Skeletal muscle tissue (tissue), 4 donors: ENCODE measurements around the gene DIS3L2. TPM values are rescaled to one million over a fixed set of nuclear protein-coding genes. Genes with fewer than 3 reads are reported as not detected.

Experiments used
- H3K27ac ChIP-seq: one replicate; pipeline ENCODE4 v1.7.0; 2013; ENCODE audit warnings: mild to moderate bottlenecking, low read depth, low read length, inconsistent platforms
- H3K27me3 ChIP-seq, 3 donors: one replicate each; pipeline ENCODE4 v1.7.0; 2013; ENCODE audit warnings: low read length in 3 of 3; ENCODE audit not compliant: control insufficient read depth in 3 of 3, insufficient read depth in 3 of 3
- H3K36me3 ChIP-seq, 3 donors: one replicate each; pipeline ENCODE4 v1.7.0; 2013; ENCODE audit warnings: low read length in 3 of 3; ENCODE audit not compliant: control insufficient read depth in 3 of 3, insufficient read depth in 3 of 3
- H3K4me1 ChIP-seq, 3 donors: one replicate each; pipeline ENCODE4 v1.7.0; 2013; ENCODE audit warnings: low read length in 3 of 3, mild to moderate bottlenecking in 3 of 3; ENCODE audit not compliant: control insufficient read depth in 3 of 3, insufficient read depth in 3 of 3
- H3K4me3 ChIP-seq, 3 donors: one replicate each; pipeline ENCODE4 v1.7.0; 2013; ENCODE audit warnings: low read length in 3 of 3
- H3K9ac ChIP-seq, 3 donors: one replicate each; pipeline ENCODE4 v1.7.0; 2013; ENCODE audit warnings: low read length in 3 of 3, mild to moderate bottlenecking in 3 of 3, moderate library complexity in 2 of 3, low read depth in 1 of 3
- H3K9me3 ChIP-seq, 3 donors: one replicate each; pipeline ENCODE4 v1.7.0; 2013; ENCODE audit warnings: low read length in 3 of 3; ENCODE audit not compliant: control insufficient read depth in 3 of 3
- total RNA-seq: library from RNA; depleted of rRNA; stranded (reverse); fragments of >200 nt; gene quantifications from one replicate; pipeline ENCODE4 v1.2.3, GENCODE V29; 2014
- donor health status: Osteomylitis.

Gene DIS3L2
- total RNA-seq, 1 donor from 2014 or later, result 24.0 TPM

GRCh38 chr2:232183279-232183678 lies 221.8 kb downstream of the DIS3L2 start:
- Histone ChIP-seq H3K36me3 (no peaks in the 10 kb centered on the region), H3K4me1 (no peaks in the 10 kb centered on the region), H3K4me3 (no peak overlapping the region), H3K27me3 (no peaks in the 10 kb centered on the region), H3K9me3 (no peaks in the 10 kb centered on the region), H3K27ac (no peak overlapping the region), H3K9ac (no peak overlapping the region)

DNA sequence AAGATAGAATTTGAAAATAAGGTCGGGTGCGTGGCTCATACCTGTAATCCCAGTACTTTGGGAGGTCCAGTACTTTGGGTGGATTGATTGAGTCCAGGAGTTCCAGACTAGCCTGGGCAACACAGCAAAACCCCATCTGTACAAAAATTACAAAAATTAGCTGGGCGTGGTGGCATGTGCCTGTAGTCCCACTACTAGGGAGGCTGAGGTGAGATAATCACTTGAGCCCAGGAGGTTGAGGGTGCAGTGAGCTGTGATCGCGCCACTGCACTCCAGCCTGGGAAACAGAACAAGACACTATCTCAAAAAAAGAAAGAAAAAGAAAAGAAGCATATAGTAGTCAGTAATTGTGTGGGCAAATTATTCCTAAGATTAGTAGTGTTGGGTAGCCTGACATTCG lies 222.8 kb downstream of the DIS3L2 start:
- no peak overlapping the region for H3K4me3 ChIP-seq
- H3K27me3 ChIP-seq, result no peaks in the 10 kb centered on the region
- no peaks in the 10 kb centered on the region for H3K9me3 ChIP-seq
- no peak overlapping the region for H3K27ac ChIP-seq
- no peak overlapping the region for H3K9ac ChIP-seq
- no peaks in the 10 kb centered on the region for H3K36me3 ChIP-seq
- H3K4me1 ChIP-seq, result no peaks in the 10 kb centered on the region

DNA sequence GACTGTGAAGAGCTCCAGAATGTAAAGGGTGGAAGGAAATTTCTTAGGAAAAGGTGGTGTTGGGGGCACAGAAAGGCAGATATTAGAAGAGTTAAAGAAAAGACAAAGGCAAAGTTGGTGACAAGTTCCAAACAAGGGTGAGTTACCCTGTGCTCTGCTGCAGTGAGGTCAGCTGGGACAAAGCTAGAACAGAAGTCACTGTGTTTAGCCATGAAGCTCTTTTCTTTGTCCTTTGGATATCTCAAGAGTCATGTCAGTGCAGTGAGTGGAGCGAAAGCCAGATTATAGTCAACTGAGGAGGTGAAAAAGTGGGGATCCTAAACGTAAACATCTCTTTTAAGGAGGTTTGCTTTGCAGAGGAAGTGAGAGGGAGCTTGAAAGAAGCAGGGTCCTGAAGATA lies 229.3 kb downstream of the DIS3L2 start:
- Histone ChIP-seq H3K27me3 (no peaks in the 10 kb centered on the region), H3K4me3 (no peak overlapping the region), H3K4me1 (no peaks in the 10 kb centered on the region)

GRCh38 chr2:232195487-232195886 lies 234.0 kb downstream of the DIS3L2 start:
- no peak overlapping the region for H3K27ac ChIP-seq
- H3K36me3 ChIP-seq, result no peaks in the 10 kb centered on the region
- no peaks in the 10 kb centered on the region for H3K4me1 ChIP-seq
- no peak overlapping the region for H3K4me3 ChIP-seq
- H3K27me3 ChIP-seq, result no peaks in the 10 kb centered on the region
- no peak overlapping the region for H3K9ac ChIP-seq
- peaks cover 0 to 8% (median 0%) of the 10 kb centered on the region in 3 donors for H3K9me3 ChIP-seq

More for the DNA sequence above, 229.3 kb downstream of the DIS3L2 start:
- Histone ChIP-seq H3K27ac (no peak overlapping the region), H3K9me3 (peaks cover 0 to 8% (median 0%) of the 10 kb centered on the region in 3 donors), H3K9ac (no peak overlapping the region), H3K36me3 (no peaks in the 10 kb centered on the region)

DNA sequence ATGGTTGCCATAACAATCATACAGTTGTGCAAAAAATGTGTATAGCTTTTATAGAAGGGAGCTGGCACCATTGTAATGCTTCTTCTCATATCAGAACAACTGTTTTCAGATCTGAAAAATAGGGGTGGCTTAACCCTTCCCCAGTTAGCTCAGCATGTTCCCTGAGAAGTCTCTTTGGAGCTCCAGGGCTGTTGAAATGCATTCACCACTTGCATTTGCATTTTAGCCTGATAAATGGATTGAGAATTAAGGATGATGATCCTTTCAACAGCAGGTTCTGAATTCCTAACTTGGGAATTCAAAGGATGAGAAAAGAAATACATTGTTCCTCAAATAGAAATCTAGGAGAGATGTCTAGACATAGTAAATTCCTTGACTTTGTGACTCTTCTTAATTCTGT lies 235.3 kb downstream of the DIS3L2 start:
- no peak overlapping the region for H3K9ac ChIP-seq
- H3K27ac ChIP-seq, result no peak overlapping the region
- H3K27me3 ChIP-seq, result no peaks in the 10 kb centered on the region
- H3K4me1 ChIP-seq, result no peaks in the 10 kb centered on the region
- H3K9me3 ChIP-seq, result peaks cover 0 to 8% (median 0%) of the 10 kb centered on the region in 3 donors
- H3K36me3 ChIP-seq, result no peaks in the 10 kb centered on the region
- no peak overlapping the region for H3K4me3 ChIP-seq

- Histone ChIP-seq H3K9ac (no peak overlapping the region), H3K36me3 (peaks cover 0 to 3% (median 0%) of the 10 kb centered on the region in 3 donors), H3K27ac (no peak overlapping the region), H3K4me3 (no peak overlapping the region), H3K27me3 (no peaks in the 10 kb centered on the region), H3K9me3 (no peaks in the 10 kb centered on the region), H3K4me1 (peaks cover 8 to 12% (median 11%) of the 10 kb centered on the region in 3 donors)
Observed at GRCh38 chr2:232200195-232200594, 238.7 kb downstream of the DIS3L2 start.

GRCh38 chr2:232203166-232203891 lies 241.8 kb downstream of the DIS3L2 start:
- Histone ChIP-seq H3K9ac (no peak overlapping the region), H3K4me3 (no peak overlapping the region), H3K27me3 (no peaks in the 10 kb centered on the region), H3K4me1 (peaks cover 12 to 15% (median 13%) of the 10 kb centered on the region in 3 donors), H3K27ac (no peak overlapping the region), H3K9me3 (no peaks in the 10 kb centered on the region), H3K36me3 (peaks cover 0 to 3% (median 0%) of the 10 kb centered on the region in 3 donors)

DNA sequence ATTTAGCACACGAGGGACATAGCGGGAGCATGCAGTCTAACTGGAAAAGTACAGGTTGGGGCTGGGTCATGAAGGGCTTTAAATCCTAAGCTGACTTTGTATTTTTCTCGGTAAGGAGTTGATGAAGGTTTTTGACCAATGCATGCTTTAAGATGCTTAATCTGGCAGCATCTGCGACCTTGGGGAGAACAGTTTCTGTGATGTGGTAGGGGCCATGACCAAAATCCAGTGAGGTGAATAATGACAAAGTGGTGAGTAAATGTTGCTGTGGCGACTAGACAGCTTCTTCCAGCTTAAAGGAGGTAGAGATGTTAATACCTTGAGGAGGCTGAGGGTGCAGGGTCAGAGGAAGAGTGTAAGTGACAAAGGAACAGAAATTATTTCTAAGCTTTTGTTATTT lies 242.4 kb downstream of the DIS3L2 start:
- no peak overlapping the region for H3K27ac ChIP-seq
- peak overlapping the region in 1 of 3 donors; percentile 28 for H3K9ac ChIP-seq
- no peak overlapping the region for H3K4me3 ChIP-seq

DNA sequence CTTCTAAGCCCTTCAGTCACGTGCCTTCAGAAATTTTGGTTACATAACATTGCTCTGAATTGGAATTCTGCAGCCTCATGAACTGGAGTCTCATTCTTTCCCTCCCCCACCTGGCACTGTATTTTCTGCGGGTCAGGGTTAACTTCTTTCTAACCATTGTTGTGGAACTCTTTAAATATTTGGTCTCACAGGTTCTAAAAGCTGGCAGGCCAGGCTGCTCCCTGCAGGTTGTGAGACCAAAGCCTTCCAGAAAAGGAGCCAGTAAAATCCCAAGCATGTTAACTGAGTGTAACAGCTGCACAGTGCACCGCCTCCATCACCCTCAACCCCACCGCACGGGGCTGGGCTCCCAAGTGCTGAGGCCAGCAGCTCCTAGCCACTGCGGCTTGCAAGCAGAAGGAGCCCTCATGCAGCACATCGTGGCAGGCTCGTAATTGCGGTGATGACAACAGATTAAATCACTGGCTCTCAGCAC lies 243.0 kb downstream of the DIS3L2 start:
- Histone ChIP-seq H3K4me3 (peak overlapping the region in 1 of 3 donors; percentile 54), H3K27ac (no peak overlapping the region)

More for the DNA sequence above, 242.4 kb downstream of the DIS3L2 start:
- H3K4me1 ChIP-seq, result peaks cover 12 to 15% (median 13%) of the 10 kb centered on the region in 3 donors
- H3K36me3 ChIP-seq, result peaks cover 0 to 3% (median 0%) of the 10 kb centered on the region in 3 donors
- H3K27me3 ChIP-seq, result no peaks in the 10 kb centered on the region
- H3K9me3 ChIP-seq, result no peaks in the 10 kb centered on the region

DNA sequence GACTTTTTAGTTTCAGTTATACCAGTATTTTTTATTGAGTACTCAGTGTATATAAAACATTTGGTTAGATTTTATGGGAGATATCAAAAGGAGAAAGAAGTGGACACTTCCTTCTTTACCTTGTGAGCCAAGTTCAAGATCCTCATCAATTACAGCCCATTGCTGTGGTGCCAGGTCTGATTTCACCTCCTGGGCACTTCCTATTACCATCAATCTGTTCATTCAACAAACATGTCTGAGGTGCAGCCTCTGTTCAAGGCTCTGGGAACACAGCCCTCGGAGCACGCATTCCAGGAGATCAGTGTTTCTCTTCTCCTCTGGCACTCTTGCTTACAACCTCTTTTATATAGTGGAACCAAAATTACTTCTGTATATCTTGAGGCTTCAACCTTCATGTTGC lies 245.7 kb downstream of the DIS3L2 start:
- Histone ChIP-seq H3K4me3 (no peak overlapping the region), H3K27me3 (no peaks in the 10 kb centered on the region), H3K27ac (no peak overlapping the region), H3K4me1 (peaks cover 12 to 15% (median 13%) of the 10 kb centered on the region in 3 donors), H3K9ac (no peak overlapping the region), H3K9me3 (no peaks in the 10 kb centered on the region), H3K36me3 (peaks cover 6 to 10% (median 6%) of the 10 kb centered on the region in 3 donors)

More for the DNA sequence above, 243.0 kb downstream of the DIS3L2 start:
- no peaks in the 10 kb centered on the region for H3K9me3 ChIP-seq
- peak overlapping the region in 2 of 3 donors; percentile 73 to 76 for H3K9ac ChIP-seq
- H3K27me3 ChIP-seq, result no peaks in the 10 kb centered on the region
- H3K4me1 ChIP-seq, result peaks cover 12 to 15% (median 13%) of the 10 kb centered on the region in 3 donors
- H3K36me3 ChIP-seq, result peaks cover 0 to 3% (median 0%) of the 10 kb centered on the region in 3 donors
